Hippocampal formation (tissue), 2 donors: ENCODE results near the gene NPAS3.

ENCODE experiments used
- DNase-seq, 2 donors: peaks; one replicate each; lab custom pipeline; 2025; lab: John Stamatoyannopoulos, UW

Gene NPAS3

DNA sequence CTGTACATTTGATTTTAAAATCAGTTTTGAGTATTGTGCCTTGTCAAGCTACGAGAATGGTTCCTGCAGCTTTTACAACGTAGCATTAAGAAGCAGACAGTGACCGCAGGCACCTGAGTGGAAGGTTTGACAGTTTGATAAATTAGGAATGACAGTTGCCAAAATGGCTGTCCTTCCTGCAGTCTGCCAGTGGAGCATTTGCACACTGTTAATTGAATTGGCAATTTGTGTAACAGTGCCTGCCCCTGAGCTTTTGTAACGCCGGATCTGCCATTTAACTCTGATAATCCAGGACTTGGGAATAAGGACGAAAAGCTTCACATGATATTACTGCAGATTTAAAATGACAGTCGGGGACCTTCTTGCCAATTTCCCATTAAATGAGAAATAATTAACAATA lies 385.3 kb downstream of the NPAS3 start:
- DNase-seq, result no peak

DNA sequence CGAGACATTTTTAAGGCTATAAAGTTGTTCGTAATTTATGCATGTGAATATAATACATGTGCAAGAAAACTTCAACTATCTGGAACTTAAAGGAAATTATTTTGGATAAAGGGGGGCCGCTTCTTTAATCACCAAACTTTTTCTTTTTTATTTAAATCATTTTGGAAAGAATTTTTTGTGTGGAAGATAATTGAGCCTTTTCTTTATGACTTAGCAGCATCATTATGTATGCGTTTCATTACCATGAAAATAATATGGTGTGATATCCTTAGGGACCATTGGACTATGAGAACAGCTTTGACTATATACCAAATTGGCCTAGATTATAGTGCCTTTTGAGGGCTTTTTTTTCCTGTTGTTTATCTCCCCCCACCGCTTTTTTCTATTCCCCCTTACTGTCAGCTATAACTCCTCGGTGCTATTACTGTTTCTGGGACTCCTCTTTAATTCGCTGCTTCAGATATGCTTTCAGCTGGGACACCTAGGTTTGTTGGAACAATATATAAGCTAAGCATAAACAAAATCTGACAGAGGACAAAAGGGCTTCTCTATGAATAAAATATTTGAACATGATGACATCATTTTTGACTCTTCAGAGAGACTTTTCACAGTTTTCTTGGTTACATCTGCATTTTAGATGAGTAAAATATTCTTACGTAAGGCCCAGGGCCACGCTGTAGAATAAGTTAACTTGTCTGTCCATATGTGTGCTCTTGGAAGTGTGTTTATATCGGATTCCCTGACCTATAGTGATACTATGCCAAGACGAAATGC lies 392.7 kb downstream of the NPAS3 start:
- no peak for DNase-seq

GRCh38 chr14:33332497-33332896 lies 393.8 kb downstream of the NPAS3 start:
- DNase-seq, result peak; percentile 67 to 71

DNA sequence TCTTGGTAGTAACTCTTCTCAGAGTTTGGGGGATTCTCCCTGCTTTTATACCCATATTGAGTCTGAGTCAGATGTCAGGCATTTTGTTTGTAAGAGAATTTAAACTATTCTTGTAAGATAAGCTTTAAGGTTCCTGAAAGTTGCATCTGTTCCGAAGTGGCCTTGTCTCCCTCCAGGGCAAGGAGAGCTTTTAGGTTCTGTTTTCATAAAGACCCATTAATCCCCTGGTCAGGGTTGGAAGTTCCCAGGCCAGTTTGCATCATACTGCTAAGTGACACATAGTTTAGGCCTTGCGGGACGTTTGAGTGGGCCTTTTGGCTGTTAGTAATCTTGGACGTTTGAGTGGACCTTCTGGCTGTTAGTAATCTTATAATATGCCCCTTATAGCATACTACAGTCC lies 396.7 kb downstream of the NPAS3 start:
- DNase-seq, result no peak

DNA sequence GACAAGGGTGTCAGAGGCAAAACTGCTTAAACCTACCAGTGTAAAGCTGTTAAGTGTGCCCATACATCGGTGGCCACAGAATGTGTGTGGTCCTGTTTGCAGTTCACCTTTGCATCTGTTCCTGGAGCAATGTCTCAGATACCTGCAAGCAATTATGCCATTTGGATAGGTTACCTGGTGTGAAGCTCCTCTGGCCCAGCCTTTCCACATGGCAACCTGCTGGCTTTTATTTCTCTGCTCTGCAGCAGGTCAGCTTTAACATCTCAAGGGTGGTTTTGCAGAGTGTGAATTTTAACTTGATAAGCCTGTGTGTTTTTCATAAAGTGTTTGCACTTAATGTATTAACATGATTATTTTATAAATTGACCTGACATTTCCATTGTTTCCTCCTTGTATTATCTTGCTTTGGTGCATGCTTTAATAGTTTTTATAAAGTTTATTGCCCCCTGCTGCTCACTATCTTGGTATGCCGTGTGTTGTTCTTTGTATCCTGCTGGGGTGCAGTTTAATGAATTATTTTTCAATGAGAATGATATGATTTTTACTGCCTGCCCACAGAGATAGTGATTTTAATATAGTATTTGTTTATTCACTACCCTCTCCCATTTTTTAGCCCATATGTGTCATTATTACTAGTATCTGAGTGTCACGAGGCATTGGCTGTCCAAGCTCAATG lies 403.8 kb downstream of the NPAS3 start:
- DNase-seq, result no peak

DNA sequence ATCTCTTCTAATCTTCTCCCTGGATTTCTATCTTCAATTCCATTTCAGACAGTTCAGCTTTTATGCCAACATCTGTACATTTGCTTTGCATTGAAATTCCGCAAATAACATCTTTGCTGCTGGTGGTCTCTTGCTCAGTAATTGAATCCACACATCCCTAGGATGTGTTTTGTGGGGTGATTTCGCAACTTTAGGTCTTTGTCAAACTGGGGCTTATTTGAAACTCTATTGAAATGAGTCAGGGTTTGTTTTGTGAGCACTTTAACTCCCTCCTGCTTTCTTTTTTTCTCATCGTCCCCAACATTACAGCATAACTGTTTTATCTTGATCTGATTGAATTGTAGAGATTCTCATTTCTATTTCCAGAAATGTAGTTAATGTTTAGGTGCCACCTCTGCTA lies 404.3 kb downstream of the NPAS3 start:
- DNase-seq, result no peak

DNA sequence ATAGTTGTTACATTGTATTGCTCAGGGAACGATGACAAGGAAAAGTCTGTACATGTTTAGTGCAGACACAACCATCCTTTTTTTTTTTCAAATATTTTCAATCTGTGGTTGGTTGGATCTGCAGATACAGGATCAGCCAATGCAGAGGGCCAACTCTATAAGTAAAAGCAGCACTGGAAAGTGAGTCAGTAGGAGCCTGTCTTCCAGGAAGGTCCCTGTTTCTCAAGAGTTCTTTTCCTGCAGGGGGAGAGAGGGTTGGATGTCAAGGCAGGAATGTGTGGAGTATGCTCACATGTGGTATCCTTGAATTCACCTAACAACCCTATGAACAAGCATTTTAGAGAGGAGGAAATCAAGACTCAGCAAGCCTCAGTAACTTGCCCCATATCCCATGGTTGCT lies 409.1 kb downstream of the NPAS3 start:
- DNase-seq, result no peak

DNA sequence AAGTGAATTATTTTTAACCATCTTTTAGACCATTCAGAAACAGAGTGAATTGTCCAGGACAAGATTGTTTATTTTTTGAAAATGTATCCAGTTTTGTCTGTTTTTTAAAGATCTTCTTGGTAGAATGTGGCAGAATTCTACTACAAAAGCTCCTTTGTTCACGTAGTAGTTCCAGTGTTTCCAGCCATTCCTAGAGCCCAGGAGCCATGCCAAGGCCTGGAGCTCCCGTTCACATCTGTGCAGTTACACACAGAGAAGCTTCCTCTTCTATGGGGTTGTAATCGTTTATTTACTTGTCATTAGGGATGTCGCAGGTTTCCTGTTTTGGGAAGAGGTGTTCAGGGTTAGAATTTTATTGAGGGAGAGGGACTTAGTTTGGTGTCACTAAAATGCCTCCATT lies 409.8 kb downstream of the NPAS3 start:
- peak; percentile 12 to 21 for DNase-seq

GRCh38 chr14:33349871-33350270 lies 411.2 kb downstream of the NPAS3 start:
- no peak for DNase-seq

DNA sequence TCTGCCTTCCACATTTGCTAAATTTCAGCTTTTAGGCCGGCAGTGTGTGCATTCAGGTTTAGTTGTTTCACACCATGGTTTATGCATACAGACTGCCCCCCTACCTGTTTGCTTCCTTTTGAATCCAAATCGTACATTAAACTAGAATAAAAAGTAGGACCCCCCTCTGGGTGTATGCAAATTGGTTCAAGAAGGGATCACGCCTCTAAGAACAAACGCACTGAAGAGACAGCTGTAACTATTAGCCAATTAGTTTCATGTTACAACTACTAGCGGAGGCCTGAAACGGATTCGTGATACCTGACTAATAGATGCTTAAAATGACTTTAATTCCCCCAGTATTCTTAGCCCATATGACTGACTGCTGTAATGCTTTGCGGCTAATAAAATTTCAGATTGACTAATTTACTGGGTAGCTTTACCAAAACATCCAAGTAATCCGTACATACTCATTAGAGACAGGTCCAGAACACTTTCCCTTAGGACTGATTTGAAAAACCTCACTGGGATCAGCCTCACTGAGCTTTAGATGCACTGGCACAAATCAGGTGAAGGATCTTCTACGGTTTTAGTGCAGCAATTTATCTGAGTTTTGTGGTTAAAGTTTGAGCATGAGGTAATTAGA lies 411.8 kb downstream of the NPAS3 start:
- no peak for DNase-seq

- no peak for DNase-seq
Measured at GRCh38 chr14:33352821-33353220, 414.1 kb downstream of the NPAS3 start.

- DNase-seq, result no peak
Measured at GRCh38 chr14:33356181-33356580, 417.5 kb downstream of the NPAS3 start.

- peak; percentile 24 to 56 for DNase-seq
Measured at GRCh38 chr14:33357225-33358010, 418.7 kb downstream of the NPAS3 start.

DNA sequence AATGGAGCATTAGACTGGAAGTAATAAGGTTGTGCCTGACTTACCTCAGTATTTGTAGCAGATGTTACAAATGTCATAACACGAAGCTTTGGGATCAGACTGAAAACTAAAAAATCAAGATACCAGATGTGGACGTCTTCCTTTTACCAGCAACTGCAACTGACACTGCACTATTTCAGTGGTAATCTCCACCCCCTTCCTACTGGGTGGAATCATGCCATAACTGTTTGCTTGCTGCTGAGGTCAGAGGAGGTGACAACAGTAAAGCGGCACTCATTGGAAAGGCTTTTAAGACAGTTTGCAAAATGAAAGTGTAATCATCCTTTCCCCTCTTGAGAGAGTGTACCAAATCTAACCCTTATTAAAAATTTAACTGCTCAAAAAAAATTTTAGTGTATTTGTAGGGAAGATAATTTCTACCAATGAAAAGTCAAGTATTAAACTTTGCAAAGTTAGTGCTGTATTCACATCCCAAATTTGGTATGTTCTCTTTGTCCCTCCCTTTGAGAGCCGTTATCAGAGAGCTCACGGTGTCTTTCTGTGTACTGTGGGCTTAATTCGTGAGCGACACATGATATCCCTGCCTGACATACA lies 420.7 kb downstream of the NPAS3 start:
- no peak for DNase-seq

DNA sequence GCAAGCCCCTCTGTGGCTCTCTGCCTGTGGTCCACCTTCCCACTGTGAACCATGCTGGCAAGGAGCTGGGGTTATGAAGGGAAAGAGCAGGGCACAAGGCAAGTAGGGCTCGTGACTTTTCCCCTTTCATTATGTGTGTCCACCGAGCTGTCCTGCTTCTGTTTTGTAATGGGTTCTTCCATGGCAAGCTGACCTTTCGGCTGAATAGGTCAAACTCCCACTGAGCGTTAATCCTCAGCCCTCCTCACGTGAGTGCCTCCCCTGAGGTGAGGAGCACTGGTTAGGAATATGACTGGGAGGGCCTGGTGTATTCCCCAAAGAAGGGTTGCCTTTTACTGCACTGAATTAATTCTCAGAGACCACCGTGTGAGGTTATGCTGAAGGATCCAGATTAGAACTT lies 424.3 kb downstream of the NPAS3 start:
- DNase-seq, result no peak

DNA sequence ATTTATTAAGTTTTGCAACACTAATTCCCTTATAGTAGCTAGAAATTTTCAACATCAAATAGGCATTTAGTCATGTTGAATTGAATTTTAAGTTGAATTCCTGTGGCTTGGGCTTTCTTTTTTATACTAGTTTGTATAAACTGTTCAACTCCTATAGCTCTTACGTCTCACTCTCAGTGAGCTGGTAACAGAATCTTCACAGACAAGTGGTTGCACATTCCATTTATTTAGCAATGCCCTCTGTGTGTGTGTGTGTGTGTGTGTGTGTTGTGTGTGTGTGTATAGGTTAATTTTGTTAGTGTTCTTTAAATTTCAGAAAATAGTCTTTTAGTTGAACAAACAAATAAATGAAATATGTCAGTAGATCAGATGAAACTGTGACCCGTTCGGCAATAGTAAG lies 425.0 kb downstream of the NPAS3 start:
- DNase-seq, result no peak

GRCh38 chr14:33364466-33364865 lies 425.8 kb downstream of the NPAS3 start:
- DNase-seq, result peak; percentile 26 to 65

DNA sequence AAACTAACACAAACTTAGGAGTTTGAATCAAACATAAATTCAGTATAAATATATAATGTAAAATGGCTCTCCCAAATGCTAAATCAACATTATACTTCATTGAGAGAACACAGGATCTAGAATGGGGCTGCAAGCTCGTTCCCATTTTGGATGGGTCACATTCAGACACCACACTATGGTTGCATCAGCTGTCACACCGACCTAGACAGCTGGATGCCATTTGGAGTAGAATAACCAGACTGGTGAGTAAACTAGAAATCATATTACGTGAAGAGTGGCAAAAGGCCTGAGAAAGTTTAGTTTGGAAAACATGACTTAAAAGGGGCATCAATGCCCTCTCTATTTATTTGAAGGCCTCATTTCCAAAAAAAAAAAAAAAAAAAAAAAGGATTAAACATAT lies 430.4 kb downstream of the NPAS3 start:
- DNase-seq, result no peak

DNA sequence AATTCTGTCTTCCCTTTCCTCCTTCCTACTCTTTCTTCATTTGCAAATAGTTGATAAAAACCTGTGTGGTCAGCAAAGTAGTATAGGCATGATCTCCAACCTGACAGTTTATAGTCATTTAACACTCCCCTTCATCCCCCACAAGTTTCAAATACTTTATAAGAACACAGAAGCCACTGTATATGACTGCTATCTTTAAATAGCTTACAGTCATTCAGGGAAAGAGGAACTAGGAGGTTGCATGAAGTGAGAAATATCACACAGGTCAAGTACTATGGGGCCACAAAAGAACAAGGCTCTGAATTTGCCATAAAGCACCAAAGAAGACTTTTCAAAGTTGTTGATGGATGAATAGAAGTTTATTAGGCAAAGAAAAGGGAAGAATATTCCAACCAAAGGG lies 431.3 kb downstream of the NPAS3 start:
- no peak for DNase-seq

GRCh38 chr14:33370426-33370825 lies 431.7 kb downstream of the NPAS3 start:
- DNase-seq, result no peak

- no peak for DNase-seq
Measured at GRCh38 chr14:33375196-33375595, 436.5 kb downstream of the NPAS3 start.

DNA sequence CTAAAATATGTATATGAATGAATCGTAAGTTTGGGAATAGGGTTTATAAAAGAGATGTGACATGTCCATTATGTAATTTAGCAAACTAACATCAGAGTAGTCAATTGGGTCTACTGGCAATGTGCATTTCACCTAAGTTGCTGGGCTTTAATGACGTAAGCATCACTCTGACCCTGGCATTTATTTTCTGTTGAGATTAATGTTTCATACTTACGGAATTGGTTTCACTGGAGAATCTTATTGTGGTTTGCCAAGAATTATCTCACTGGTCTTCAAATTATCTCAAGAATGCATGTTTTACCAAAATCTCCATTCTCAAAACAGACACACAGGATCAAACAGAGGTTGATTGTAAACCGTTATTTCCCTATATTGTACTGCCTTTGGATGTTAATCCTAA lies 437.1 kb downstream of the NPAS3 start:
- no peak for DNase-seq
